Mesothelial cell of epicardium (in vitro differentiated cells): ENCODE data around the gene FNDC8. TPM values are rescaled to one million over a fixed set of nuclear protein-coding genes. Genes with fewer than 3 reads are reported as not detected.

ENCODE experiments used
- DNase-seq, 2 experiments: peaks; one replicate each; pipeline ENCODE4 v3.0.0; 2021; ENCODE audit warnings: low spot score in 2 of 2; ENCODE audit not compliant: unreplicated experiment in 2 of 2
- H3K27ac Mint-ChIP-seq: 2 replicates; pipeline ENCODE4 v1.8.0; 2021; ENCODE audit warnings: mixed read lengths
- H3K27me3 Mint-ChIP-seq: 2 replicates; pipeline ENCODE4 v1.8.0; 2021; ENCODE audit warnings: low read depth, mixed read lengths
- H3K36me3 Mint-ChIP-seq: 2 replicates; pipeline ENCODE4 v1.8.0; 2021; ENCODE audit warnings: mixed read lengths
- H3K4me1 Mint-ChIP-seq: 2 replicates; pipeline ENCODE4 v1.8.0; 2021; ENCODE audit warnings: mixed read lengths
- H3K4me3 Mint-ChIP-seq: 2 replicates; pipeline ENCODE4 v1.8.0; 2021; ENCODE audit warnings: mild to moderate bottlenecking, moderate library complexity, mixed read lengths
- H3K9me3 Mint-ChIP-seq: 2 replicates; pipeline ENCODE4 v1.8.0; 2021; ENCODE audit warnings: mixed read lengths
- total RNA-seq: library from RNA; stranded (reverse); gene quantifications from 3 replicates; pipeline ENCODE4 v1.2.1, GENCODE V29; 2021
- TF ChIP-seq, protein P1 (sequence below): fragments of 200-600 bp; sonication (generic); IDR thresholded peaks from one replicate; pipeline ENCODE4 v1.5.0; 2021; ENCODE audit warnings: antibody characterized with exemption; ENCODE audit not compliant: unreplicated experiment

FNDC8 gene
- total RNA-seq, 1 donor from 2014 or later, result not detected

GRCh38 chr17:35129973-35130351 lies 8.5 kb downstream of the FNDC8 start:
- Mint-ChIP-seq H3K27me3 (no peaks in the 10 kb centered on the region), H3K4me3 (no peak overlapping the region), H3K9me3 (no peaks in the 10 kb centered on the region), H3K27ac (no peak overlapping the region), H3K4me1 (no peaks in the 10 kb centered on the region), H3K36me3 (peaks cover 21% of the 10 kb centered on the region)
- no peak for DNase-seq
- TF ChIP-seq, protein P1, sequence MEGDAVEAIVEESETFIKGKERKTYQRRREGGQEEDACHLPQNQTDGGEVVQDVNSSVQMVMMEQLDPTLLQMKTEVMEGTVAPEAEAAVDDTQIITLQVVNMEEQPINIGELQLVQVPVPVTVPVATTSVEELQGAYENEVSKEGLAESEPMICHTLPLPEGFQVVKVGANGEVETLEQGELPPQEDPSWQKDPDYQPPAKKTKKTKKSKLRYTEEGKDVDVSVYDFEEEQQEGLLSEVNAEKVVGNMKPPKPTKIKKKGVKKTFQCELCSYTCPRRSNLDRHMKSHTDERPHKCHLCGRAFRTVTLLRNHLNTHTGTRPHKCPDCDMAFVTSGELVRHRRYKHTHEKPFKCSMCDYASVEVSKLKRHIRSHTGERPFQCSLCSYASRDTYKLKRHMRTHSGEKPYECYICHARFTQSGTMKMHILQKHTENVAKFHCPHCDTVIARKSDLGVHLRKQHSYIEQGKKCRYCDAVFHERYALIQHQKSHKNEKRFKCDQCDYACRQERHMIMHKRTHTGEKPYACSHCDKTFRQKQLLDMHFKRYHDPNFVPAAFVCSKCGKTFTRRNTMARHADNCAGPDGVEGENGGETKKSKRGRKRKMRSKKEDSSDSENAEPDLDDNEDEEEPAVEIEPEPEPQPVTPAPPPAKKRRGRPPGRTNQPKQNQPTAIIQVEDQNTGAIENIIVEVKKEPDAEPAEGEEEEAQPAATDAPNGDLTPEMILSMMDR, result no peak

DNA sequence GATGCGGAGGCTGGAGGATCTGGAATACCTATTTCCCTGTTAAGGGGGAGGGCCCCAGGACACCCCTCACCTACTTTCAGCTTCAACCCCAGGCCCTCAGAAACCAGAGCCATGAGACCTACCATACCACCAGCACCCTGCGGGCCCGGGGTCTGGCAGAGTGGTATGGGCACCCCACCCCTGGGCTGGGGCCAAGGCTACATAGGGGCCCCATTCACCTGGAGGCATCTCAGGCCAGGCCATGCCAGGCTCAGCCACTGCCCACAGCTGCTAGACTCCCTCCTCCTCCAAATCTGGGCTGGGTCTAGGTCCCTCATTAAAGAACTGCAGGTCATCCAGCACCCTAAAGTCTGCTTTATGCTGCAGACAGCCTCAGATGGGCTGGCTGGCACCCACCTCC lies 9.0 kb downstream of the FNDC8 start:
- TF ChIP-seq, protein P1, result no peak
- no peak overlapping the region for H3K4me3 Mint-ChIP-seq
- H3K27ac Mint-ChIP-seq, result no peak overlapping the region
- H3K4me1 Mint-ChIP-seq, result no peaks in the 10 kb centered on the region
- H3K36me3 Mint-ChIP-seq, result peaks cover 24% of the 10 kb centered on the region
- no peaks in the 10 kb centered on the region for H3K27me3 Mint-ChIP-seq
- DNase-seq, result no peak
- no peaks in the 10 kb centered on the region for H3K9me3 Mint-ChIP-seq

DNA sequence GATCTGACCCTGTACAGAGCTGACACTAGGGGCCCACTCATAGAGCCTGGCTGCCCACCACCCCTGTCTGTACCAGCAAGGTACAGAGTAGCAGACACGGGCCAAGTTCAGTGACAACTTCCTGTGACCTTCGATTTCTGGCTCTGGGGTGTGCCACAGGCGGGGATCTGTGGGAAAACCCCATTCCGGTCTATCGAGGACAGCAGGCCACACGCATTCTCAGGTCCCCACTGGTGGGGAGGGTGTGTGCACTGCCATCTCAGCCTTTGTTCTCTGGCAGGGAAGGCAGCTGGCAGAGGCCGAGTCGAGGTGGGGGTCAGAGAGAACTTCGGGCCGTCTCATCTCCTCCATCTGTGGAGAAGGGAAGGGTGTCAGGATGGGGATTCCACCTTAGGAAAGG lies 10.7 kb downstream of the FNDC8 start:
- no peak for DNase-seq
- Mint-ChIP-seq H3K27me3 (no peaks in the 10 kb centered on the region), H3K4me1 (no peaks in the 10 kb centered on the region), H3K36me3 (peaks cover 29% of the 10 kb centered on the region), H3K4me3 (no peak overlapping the region), H3K9me3 (no peaks in the 10 kb centered on the region), H3K27ac (no peak overlapping the region)
- TF ChIP-seq, protein P1, result no peak

DNA sequence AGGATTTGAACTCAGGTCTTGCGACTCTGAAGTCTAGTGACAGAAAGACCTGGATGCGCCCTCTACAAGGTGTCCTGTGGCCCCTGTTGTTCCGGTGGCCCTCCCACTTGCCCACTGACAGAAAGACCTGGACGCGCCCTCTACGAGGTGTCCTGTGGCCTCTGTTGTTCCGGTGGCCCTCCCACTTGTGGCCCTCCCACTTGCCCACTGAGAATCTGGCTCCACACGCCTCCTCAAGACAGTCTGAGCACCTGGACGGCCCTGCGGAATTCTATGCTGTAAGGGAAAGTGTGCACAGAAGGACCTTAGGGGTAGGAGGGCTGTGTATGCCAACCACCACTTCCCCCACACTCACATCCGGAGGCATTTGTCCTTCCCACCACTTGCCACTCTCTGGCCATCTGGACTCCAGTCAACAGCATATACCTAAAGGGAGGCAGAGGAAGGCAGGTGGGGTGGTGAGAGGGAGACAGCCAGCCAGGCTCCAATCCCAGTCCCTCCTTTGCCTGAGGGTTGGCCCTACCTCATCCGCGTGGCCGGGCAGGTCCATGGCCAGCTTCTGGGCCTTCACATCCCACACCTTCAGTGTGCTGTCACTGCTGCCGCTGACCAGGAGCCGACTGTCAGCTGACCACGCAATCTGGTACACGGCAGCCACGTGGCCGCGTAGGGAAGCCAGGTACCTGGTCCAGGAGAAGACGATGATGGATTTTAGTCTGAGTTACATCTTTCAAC lies 11.6 kb downstream of the FNDC8 start:
- Mint-ChIP-seq H3K27ac (no peak overlapping the region), H3K36me3 (peaks cover 31% of the 10 kb centered on the region), H3K4me1 (no peaks in the 10 kb centered on the region), H3K27me3 (no peaks in the 10 kb centered on the region), H3K4me3 (no peak overlapping the region), H3K9me3 (no peaks in the 10 kb centered on the region)
- no peak for DNase-seq
- TF ChIP-seq, protein P1, result no peak

DNA sequence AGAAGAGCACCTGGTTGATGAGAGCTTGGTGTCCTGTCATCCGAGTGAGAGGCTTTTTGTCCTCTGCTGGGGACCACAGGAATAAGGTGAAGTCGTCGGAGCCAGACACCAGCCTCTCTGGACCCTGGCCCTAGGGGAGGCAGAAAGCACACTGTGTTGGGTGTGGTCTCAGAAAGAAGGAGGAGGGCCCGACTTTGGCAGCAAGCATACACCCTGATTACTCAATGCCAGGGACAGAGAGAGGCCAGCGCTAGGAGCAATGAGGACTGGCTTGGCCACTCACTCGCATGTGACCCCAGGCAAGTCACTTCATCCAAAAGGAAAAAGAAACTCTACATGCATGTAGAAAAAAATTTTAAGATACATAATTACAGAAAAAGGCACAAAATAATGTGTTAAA lies 13.9 kb downstream of the FNDC8 start:
- peaks cover 34% of the 10 kb centered on the region for H3K36me3 Mint-ChIP-seq
- no peaks in the 10 kb centered on the region for H3K27me3 Mint-ChIP-seq
- TF ChIP-seq, protein P1, result no peak
- no peaks in the 10 kb centered on the region for H3K9me3 Mint-ChIP-seq
- no peak overlapping the region for H3K4me3 Mint-ChIP-seq
- no peaks in the 10 kb centered on the region for H3K4me1 Mint-ChIP-seq
- no peak overlapping the region for H3K27ac Mint-ChIP-seq
- no peak for DNase-seq

GRCh38 chr17:35138218-35138617 lies 16.8 kb downstream of the FNDC8 start:
- Mint-ChIP-seq H3K36me3 (peaks cover 27% of the 10 kb centered on the region), H3K9me3 (no peaks in the 10 kb centered on the region), H3K4me1 (peaks cover 7% of the 10 kb centered on the region), H3K27ac (no peak overlapping the region), H3K27me3 (no peaks in the 10 kb centered on the region), H3K4me3 (no peak overlapping the region)
- TF ChIP-seq, protein P1, result no peak
- DNase-seq, result no peak
